Bronchial epithelial cell (primary cell): ENCODE results near the gene TXK. TPM values are rescaled to one million over a fixed set of nuclear protein-coding genes. Genes with fewer than 3 reads are reported as not detected.

ENCODE experiments used
- DNase-seq: peaks from one replicate; pipeline ENCODE4 v3.0.0-alpha.2; 2010; ENCODE audit warnings: low read depth
- FAIRE-seq: peaks from 2 replicates; lab custom pipeline; 2011; peaks lifted over from hg19 to GRCh38; lab: Jason Lieb, UNC
- H3K27me3 ChIP-seq: 2 replicates; pipeline ENCODE4 v1.5.1; 2011; ENCODE audit warnings: low read length; ENCODE audit not compliant: control insufficient read depth, insufficient read depth
- H3K36me3 ChIP-seq: 2 replicates; pipeline ENCODE4 v1.5.1; 2011; ENCODE audit warnings: low read length; ENCODE audit not compliant: control insufficient read depth, insufficient read depth
- H3K4me3 ChIP-seq: 2 replicates; pipeline ENCODE4 v1.5.1; 2011; ENCODE audit warnings: mild to moderate bottlenecking, low read depth, low read length, control low read depth
- CTCF ChIP-seq: IDR thresholded peaks from 2 replicates; pipeline ENCODE4 v1.5.1; 2011; ENCODE audit warnings: mild to moderate bottlenecking, moderate library complexity, low read length, control low read depth, inconsistent platforms; ENCODE audit not compliant: insufficient read depth, severe bottlenecking
- total RNA-seq: library from RNA; depleted of rRNA; stranded (reverse); fragments of >200 nt; gene quantifications from 2 replicates; pipeline ENCODE4 v1.2.1, GENCODE V29; 2014

The TXK gene
- total RNA-seq = under 0.01 and 0.13 TPM in 2 replicates

GRCh38 chr4:48134081-48134480 is at the start of gene TXK:
Gene TXK (minus strand): TSS chr4:48134250. CDS start chr4:48134170, 80 bp downstream.
- no peak for FAIRE-seq
- no peak for DNase-seq
- Histone ChIP-seq H3K36me3 (no peaks in the 10 kb centered on the region), H3K4me3 (no peak within 1 kb of the TSS), H3K27me3 (no peaks in the 10 kb centered on the region)
- TF ChIP-seq CTCF = no peak

- Histone ChIP-seq H3K27me3 (no peaks in the 10 kb centered on the region), H3K36me3 (no peaks in the 10 kb centered on the region), H3K4me3 (no peak overlapping the region)
- DNase-seq (no peak), FAIRE-seq (no peak)
- TF ChIP-seq CTCF = no peak
Measured at GRCh38 chr4:48180234-48180633, 46.2 kb upstream of the TXK start.

GRCh38 chr4:48178931-48179330 is 44.9 kb upstream of the TXK start:
- H3K27me3 ChIP-seq = no peaks in the 10 kb centered on the region
- no peak for TF ChIP-seq CTCF
- H3K4me3 ChIP-seq = no peak overlapping the region
- H3K36me3 ChIP-seq = no peaks in the 10 kb centered on the region
- DNase-seq (no peak), FAIRE-seq (no peak)

GRCh38 chr4:48175806-48176205 is 41.8 kb upstream of the TXK start:
- peak; percentile 47 for DNase-seq
- FAIRE-seq = no peak

GRCh38 chr4:48175328-48175727 is 41.3 kb upstream of the TXK start:
- H3K27me3 ChIP-seq = no peaks in the 10 kb centered on the region
- TF ChIP-seq CTCF = no peak
- no peaks in the 10 kb centered on the region for H3K36me3 ChIP-seq
- no peak for FAIRE-seq
- DNase-seq = no peak
- H3K4me3 ChIP-seq = no peak overlapping the region

More at GRCh38 chr4:48175806-48176205, 41.8 kb upstream of the TXK start:
- no peak overlapping the region for H3K4me3 ChIP-seq
- TF ChIP-seq CTCF = no peak
- H3K36me3 ChIP-seq = no peaks in the 10 kb centered on the region
- H3K27me3 ChIP-seq = no peaks in the 10 kb centered on the region
